SK-N-SH treated with all-trans-retinoic acid at 6 μM for 48 hours (cell line): ENCODE results near the gene PAFAH1B1.
"Not testable (repeated sequence)": the region's sequence is repeated elsewhere in the genome, so short reads cannot be mapped to it uniquely, and the experiment has no call there.

Experiments used
- ATAC-seq: fragments of 200-7000 bp; cut with Tn5 transposase; 3 replicates; pipeline ENCODE4 v1.9.1; 2020; ENCODE audit warnings: mild to moderate bottlenecking, moderate library complexity
- ARNTL ChIP-seq: fragments of 450-650 bp; formaldehyde crosslinking; IDR thresholded peaks from 2 replicates; pipeline ENCODE4 v1.5.0; 2020; ENCODE audit warnings: low read depth, mild to moderate bottlenecking, moderate library complexity, borderline replicate concordance
- BACH2 ChIP-seq: fragments of 250-450 bp; sonication (Bioruptor Pico); IDR thresholded peaks from 2 replicates; pipeline ENCODE4 v1.9.0; 2021; ENCODE audit warnings: mild to moderate bottlenecking, borderline replicate concordance
- CREB5 ChIP-seq: fragments of 250-450 bp; sonication (Bioruptor Pico); IDR thresholded peaks from 2 replicates; pipeline ENCODE4 v1.5.1; 2020; ENCODE audit warnings: low read depth, mild to moderate bottlenecking, moderate library complexity
- CSDC2 ChIP-seq: fragments of 250-450 bp; sonication (Bioruptor Pico); IDR thresholded peaks from 2 replicates; pipeline ENCODE4 v1.5.0; 2020; ENCODE audit warnings: mild to moderate bottlenecking, moderate library complexity
- CSRNP3 ChIP-seq: fragments of 250-450 bp; sonication (Bioruptor Pico); IDR thresholded peaks from 2 replicates; pipeline ENCODE4 v1.5.1; 2021; ENCODE audit warnings: mild to moderate bottlenecking, moderate library complexity
- ESRRG ChIP-seq: fragments of 250-450 bp; sonication (Bioruptor Pico); IDR thresholded peaks from 2 replicates; pipeline ENCODE4 v1.6.1; 2021; ENCODE audit warnings: mild to moderate bottlenecking
- GLIS3 ChIP-seq: fragments of 250-450 bp; sonication (Bioruptor Pico); IDR thresholded peaks from 2 replicates; pipeline ENCODE4 v1.5.0; 2020; ENCODE audit warnings: mild to moderate bottlenecking, moderate library complexity
- ISL1 ChIP-seq: fragments of 250-450 bp; sonication (Bioruptor Pico); IDR thresholded peaks from 2 replicates; pipeline ENCODE4 v2.1.2; 2022; ENCODE audit warnings: mild to moderate bottlenecking, moderate library complexity
- OSR1 ChIP-seq: fragments of 250-450 bp; sonication (Bioruptor Pico); IDR thresholded peaks from 2 replicates; pipeline ENCODE4 v1.8.0; 2022; ENCODE audit warnings: moderate library complexity, mild to moderate bottlenecking, inconsistent platforms
- PATZ1 ChIP-seq: fragments of 250-450 bp; sonication (Bioruptor Pico); IDR thresholded peaks from 2 replicates; pipeline ENCODE4 v1.8.0; 2020; ENCODE audit warnings: mild to moderate bottlenecking, moderate library complexity, borderline replicate concordance
- POU6F1 ChIP-seq: fragments of 250-450 bp; sonication (Bioruptor Pico); IDR thresholded peaks from 2 replicates; pipeline ENCODE4 v1.8.0; 2021; ENCODE audit warnings: low read depth, mild to moderate bottlenecking, moderate library complexity, borderline replicate concordance
- RARB ChIP-seq: fragments of 250-450 bp; sonication (Bioruptor Pico); IDR thresholded peaks from 2 replicates; pipeline ENCODE4 v1.8.0; 2021; ENCODE audit warnings: mild to moderate bottlenecking, moderate library complexity
- SNAI2 ChIP-seq: fragments of 250-450 bp; sonication (Bioruptor Pico); IDR thresholded peaks from 2 replicates; pipeline ENCODE4 v1.5.0; 2020; ENCODE audit warnings: mild to moderate bottlenecking, moderate library complexity
- TCF4 ChIP-seq: fragments of 250-450 bp; sonication (Bioruptor Pico); IDR thresholded peaks from 2 replicates; pipeline ENCODE4 v1.8.0; 2021; ENCODE audit warnings: mild to moderate bottlenecking, moderate library complexity, borderline replicate concordance
- TOX ChIP-seq: fragments of 250-450 bp; sonication (Bioruptor Pico); IDR thresholded peaks from 2 replicates; pipeline ENCODE4 v1.8.0; 2021; ENCODE audit warnings: mild to moderate bottlenecking, moderate library complexity, borderline replicate concordance
- TSHZ2 ChIP-seq: fragments of 250-450 bp; sonication (Bioruptor Pico); IDR thresholded peaks from 2 replicates; pipeline ENCODE4 v1.5.0; 2020; ENCODE audit warnings: mild to moderate bottlenecking, moderate library complexity
- ZFP30 ChIP-seq: fragments of 450-650 bp; formaldehyde crosslinking; IDR thresholded peaks from 2 replicates; pipeline ENCODE4 v1.5.0; 2022; ENCODE audit warnings: mild to moderate bottlenecking, moderate library complexity
- ZNF565 ChIP-seq: fragments of 450-650 bp; formaldehyde crosslinking; conservative IDR thresholded peaks from 2 replicates; pipeline ENCODE4 v1.5.0; 2020; ENCODE audit warnings: low read depth, mild to moderate bottlenecking, moderate library complexity
- ZNF70 ChIP-seq: fragments of 450-650 bp; formaldehyde crosslinking; IDR thresholded peaks from 2 replicates; pipeline ENCODE4 v1.5.0; 2020; ENCODE audit warnings: mild to moderate bottlenecking, moderate library complexity
- ZNF8 ChIP-seq: fragments of 450-650 bp; formaldehyde crosslinking; IDR thresholded peaks from 2 replicates; pipeline ENCODE4 v1.5.0; 2020; ENCODE audit warnings: mild to moderate bottlenecking, moderate library complexity

The PAFAH1B1 gene

GRCh38 chr17:2699216-2699805, 105.9 kb downstream of the PAFAH1B1 start:
- ATAC-seq = not testable (repeated sequence)

- TF ChIP-seq SNAI2 (CRISPR knock-in tag) = no peak
- no peak for ATAC-seq
Observed at GRCh38 chr17:2700030-2700490, 106.6 kb downstream of the PAFAH1B1 start.

GRCh38 chr17:2700491-2701141, 107.2 kb downstream of the PAFAH1B1 start:
- ATAC-seq = no peak
- no peak for TF ChIP-seq OSR1 (CRISPR knock-in tag)
- no peak for TF ChIP-seq ESRRG (CRISPR knock-in tag)
- TF ChIP-seq TSHZ2 (CRISPR knock-in tag) = no peak
- TF ChIP-seq ZNF70 (CRISPR knock-in tag) = no peak
- no peak for TF ChIP-seq GLIS3 (CRISPR knock-in tag)
- TF ChIP-seq ZNF8 (CRISPR knock-in tag) = no peak
- TF ChIP-seq CSDC2 (CRISPR knock-in tag) = no peak
- TF ChIP-seq ZFP30 (CRISPR knock-in tag) = no peak
- TF ChIP-seq ISL1 (CRISPR knock-in tag) = no peak
- TF ChIP-seq CSRNP3 (CRISPR knock-in tag) = no peak
- no peak for TF ChIP-seq ARNTL (CRISPR knock-in tag)
- TF ChIP-seq RARB = no peak
- TF ChIP-seq BACH2 = no peak
- TF ChIP-seq POU6F1 = no peak
- TF ChIP-seq ZNF565 (CRISPR knock-in tag) = no peak
- no peak for TF ChIP-seq SNAI2 (CRISPR knock-in tag)
- TF ChIP-seq TOX = no peak
- no peak for TF ChIP-seq PATZ1
- TF ChIP-seq TCF4 (CRISPR knock-in tag) = no peak
- TF ChIP-seq, all 23 proteins: peak for 0

- TF ChIP-seq POU6F1 = no peak
- TF ChIP-seq TOX = no peak
- TF ChIP-seq ZNF70 (CRISPR knock-in tag) = no peak
- no peak for TF ChIP-seq ESRRG (CRISPR knock-in tag)
- TF ChIP-seq CREB5 (CRISPR knock-in tag) = no peak
- no peak for TF ChIP-seq SNAI2 (CRISPR knock-in tag)
- no peak for TF ChIP-seq GLIS3 (CRISPR knock-in tag)
- ATAC-seq = no peak
Observed at GRCh38 chr17:2701161-2701995, 107.9 kb downstream of the PAFAH1B1 start.
